ENCODE data around the gene HCFC1. TPM values are rescaled to one million over a fixed set of nuclear protein-coding genes. Genes with fewer than 3 reads are reported as not detected.
A peak's percentile ranks its signal among the peaks of the same experiment; 100 is the strongest.

HCFC1 gene
- total RNA-seq, 1 donor from 2014 or later: 61.2 TPM

DNA sequence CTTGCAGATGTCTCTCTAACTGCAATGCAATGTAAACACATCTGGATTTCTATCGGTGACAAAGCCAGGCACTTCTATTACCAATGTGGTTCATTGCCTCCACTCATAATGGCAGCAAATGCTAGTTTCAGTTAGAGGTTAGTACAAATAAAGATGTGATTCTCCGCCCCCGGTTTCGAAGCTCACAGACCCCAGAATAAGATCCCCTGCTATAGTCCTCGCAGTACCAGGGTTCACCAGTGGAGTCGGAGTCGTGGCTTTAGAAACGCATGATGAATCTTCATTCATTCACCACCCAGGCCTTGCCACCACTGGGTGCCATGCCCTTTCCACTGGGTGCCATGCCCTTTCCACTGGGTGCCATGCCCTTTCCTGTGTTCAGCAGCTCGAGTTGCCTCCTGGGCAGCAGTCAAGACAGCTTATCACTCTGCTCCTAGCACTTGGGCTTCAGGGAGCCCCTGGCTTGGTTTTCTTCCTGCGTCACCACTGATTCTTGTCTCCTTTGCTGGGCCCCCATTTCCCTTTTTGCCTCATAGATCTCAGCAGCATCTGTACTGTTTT, 33.3 kb downstream of the HCFC1 start:
- no peaks in the 10 kb centered on the region for H4K20me1 ChIP-seq (ENCODE audit: insufficient read depth, low read length)
- TF ChIP-seq, protein P1, sequence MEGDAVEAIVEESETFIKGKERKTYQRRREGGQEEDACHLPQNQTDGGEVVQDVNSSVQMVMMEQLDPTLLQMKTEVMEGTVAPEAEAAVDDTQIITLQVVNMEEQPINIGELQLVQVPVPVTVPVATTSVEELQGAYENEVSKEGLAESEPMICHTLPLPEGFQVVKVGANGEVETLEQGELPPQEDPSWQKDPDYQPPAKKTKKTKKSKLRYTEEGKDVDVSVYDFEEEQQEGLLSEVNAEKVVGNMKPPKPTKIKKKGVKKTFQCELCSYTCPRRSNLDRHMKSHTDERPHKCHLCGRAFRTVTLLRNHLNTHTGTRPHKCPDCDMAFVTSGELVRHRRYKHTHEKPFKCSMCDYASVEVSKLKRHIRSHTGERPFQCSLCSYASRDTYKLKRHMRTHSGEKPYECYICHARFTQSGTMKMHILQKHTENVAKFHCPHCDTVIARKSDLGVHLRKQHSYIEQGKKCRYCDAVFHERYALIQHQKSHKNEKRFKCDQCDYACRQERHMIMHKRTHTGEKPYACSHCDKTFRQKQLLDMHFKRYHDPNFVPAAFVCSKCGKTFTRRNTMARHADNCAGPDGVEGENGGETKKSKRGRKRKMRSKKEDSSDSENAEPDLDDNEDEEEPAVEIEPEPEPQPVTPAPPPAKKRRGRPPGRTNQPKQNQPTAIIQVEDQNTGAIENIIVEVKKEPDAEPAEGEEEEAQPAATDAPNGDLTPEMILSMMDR (IDR thresholded peaks at IDR 0.05; ENCODE audit: insufficient read depth, low read depth, low read length): no peak
- TF ChIP-seq EZH2 (IDR thresholded peaks at IDR 0.05; ENCODE audit: insufficient read depth, low read length): no peak
- Mint-ChIP-seq H3K36me3 (ENCODE audit: low read depth, unreplicated experiment) (no peaks in the 10 kb centered on the region), H3K27ac (ENCODE audit: unreplicated experiment) (no peak overlapping the region), H3K4me3 (ENCODE audit: unreplicated experiment) (no peak overlapping the region), H3K4me1 (ENCODE audit: low read depth, unreplicated experiment) (no peaks in the 10 kb centered on the region), H3K9me3 (ENCODE audit: unreplicated experiment) (no peaks in the 10 kb centered on the region), H3K27me3 (ENCODE audit: low read depth, unreplicated experiment) (no peaks in the 10 kb centered on the region)
- peaks cover 15% of the 10 kb centered on the region for H3K79me2 ChIP-seq (ENCODE audit: insufficient read depth, low read length)
- no peaks in the 10 kb centered on the region for H3K36me3 ChIP-seq (ENCODE audit: insufficient read depth, low read length)
- no peak overlapping the region for H3K4me2 ChIP-seq (ENCODE audit: low read length)
- H3K4me3 ChIP-seq (ENCODE audit: insufficient read depth, low read depth, low read length): no peak overlapping the region
- FAIRE-seq (peak; percentile 86), DNase-seq (ENCODE audit: low read depth) (no peak)
- no peaks in the 10 kb centered on the region for H3K9me3 ChIP-seq (ENCODE audit: insufficient read depth, low read depth, low read length)
- H3K27me3 ChIP-seq (ENCODE audit: insufficient read depth, low read length): no peaks in the 10 kb centered on the region
- H3K27ac ChIP-seq (ENCODE audit: low read depth, low read length): no peak overlapping the region
- peaks cover under 1% of the 10 kb centered on the region for H3K4me1 ChIP-seq (ENCODE audit: insufficient read depth, low read length)
- no peak overlapping the region for H2AFZ ChIP-seq (ENCODE audit: low read depth, low read length)
- H3K9ac ChIP-seq (ENCODE audit: low read length): no peak overlapping the region

DNA sequence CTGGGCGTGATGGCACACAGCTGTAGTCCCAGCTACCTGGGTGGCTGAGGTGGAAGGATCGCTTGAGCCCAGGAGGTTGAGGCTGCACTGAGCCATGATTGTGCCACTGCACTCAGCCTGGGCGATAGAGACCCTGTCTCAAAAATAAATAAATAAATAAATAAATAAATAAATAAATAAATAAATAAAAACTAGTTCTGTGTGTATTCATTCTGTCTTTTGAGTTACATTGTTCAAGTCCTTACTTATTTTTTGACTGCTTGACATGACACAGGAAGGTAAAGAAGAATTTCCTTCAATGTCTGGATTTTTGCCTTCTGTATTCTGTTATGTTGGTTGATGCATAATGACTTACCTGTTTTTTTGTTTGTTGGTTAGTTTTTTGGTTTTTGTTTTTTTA, 34.6 kb downstream of the HCFC1 start:
- no peaks in the 10 kb centered on the region for H3K4me1 Mint-ChIP-seq (ENCODE audit: low read depth, unreplicated experiment)
- Histone ChIP-seq H3K36me3 (ENCODE audit: insufficient read depth, low read length) (peaks cover 3% of the 10 kb centered on the region), H3K9ac (ENCODE audit: low read length) (no peak overlapping the region), H3K4me2 (ENCODE audit: low read length) (no peak overlapping the region), H2AFZ (ENCODE audit: low read depth, low read length) (no peak overlapping the region), H3K4me1 (ENCODE audit: insufficient read depth, low read length) (peaks cover 4% of the 10 kb centered on the region), H3K27me3 (ENCODE audit: insufficient read depth, low read length) (no peaks in the 10 kb centered on the region), H3K4me3 (ENCODE audit: insufficient read depth, low read depth, low read length) (no peak overlapping the region), H3K9me3 (ENCODE audit: insufficient read depth, low read depth, low read length) (no peaks in the 10 kb centered on the region), H3K79me2 (ENCODE audit: insufficient read depth, low read length) (peaks cover 28% of the 10 kb centered on the region), H3K27ac (ENCODE audit: low read depth, low read length) (no peak overlapping the region), H4K20me1 (ENCODE audit: insufficient read depth, low read length) (peaks cover 12% of the 10 kb centered on the region)
- TF ChIP-seq EZH2 (IDR thresholded peaks at IDR 0.05; ENCODE audit: insufficient read depth, low read length): no peak
- TF ChIP-seq, protein P1 (IDR thresholded peaks at IDR 0.05; ENCODE audit: insufficient read depth, low read depth, low read length): no peak
- no peaks in the 10 kb centered on the region for H3K9me3 Mint-ChIP-seq (ENCODE audit: unreplicated experiment)
- no peak overlapping the region for H3K27ac Mint-ChIP-seq (ENCODE audit: unreplicated experiment)
- FAIRE-seq: peak; percentile 9
- no peak for DNase-seq (ENCODE audit: low read depth)
- H3K27me3 Mint-ChIP-seq (ENCODE audit: low read depth, unreplicated experiment): no peaks in the 10 kb centered on the region
- H3K4me3 Mint-ChIP-seq (ENCODE audit: unreplicated experiment): no peak overlapping the region
- H3K36me3 Mint-ChIP-seq (ENCODE audit: low read depth, unreplicated experiment): no peaks in the 10 kb centered on the region

DNA sequence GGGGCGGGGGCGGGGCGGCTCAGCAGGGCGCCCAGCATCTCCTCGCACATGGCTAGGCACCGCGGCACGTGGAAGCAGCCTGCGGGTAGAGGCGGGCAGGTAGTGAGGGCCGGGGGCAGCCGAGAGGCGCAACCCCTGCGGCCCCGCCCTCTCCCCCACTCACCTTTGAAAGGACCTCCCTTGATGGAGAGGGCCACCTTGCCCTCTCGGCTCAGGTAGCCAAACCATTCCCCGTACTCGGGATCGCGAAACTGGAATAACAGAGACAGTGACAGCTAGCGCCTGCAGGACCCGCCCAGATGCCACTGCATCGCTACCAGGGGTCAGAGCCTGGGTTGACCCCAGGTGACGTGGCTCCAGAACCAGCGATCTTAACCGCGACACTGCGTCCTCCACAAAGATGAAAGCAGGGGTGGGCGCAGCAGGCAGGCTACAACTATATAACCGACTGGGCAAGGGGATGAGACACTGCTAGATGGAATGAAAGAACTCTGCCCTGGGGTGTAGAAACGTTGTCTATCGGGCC, 36.2 kb downstream of the HCFC1 start:
- Histone ChIP-seq H3K4me3 (ENCODE audit: insufficient read depth, low read depth, low read length) (no peak overlapping the region), H3K4me2 (ENCODE audit: low read length) (peak overlapping the region; percentile 75), H3K36me3 (ENCODE audit: insufficient read depth, low read length) (peaks cover 4% of the 10 kb centered on the region), H3K9me3 (ENCODE audit: insufficient read depth, low read depth, low read length) (no peaks in the 10 kb centered on the region), H4K20me1 (ENCODE audit: insufficient read depth, low read length) (peaks cover 13% of the 10 kb centered on the region), H3K27ac (ENCODE audit: low read depth, low read length) (no peak overlapping the region), H3K79me2 (ENCODE audit: insufficient read depth, low read length) (peaks cover 34% of the 10 kb centered on the region), H3K9ac (ENCODE audit: low read length) (no peak overlapping the region), H3K4me1 (ENCODE audit: insufficient read depth, low read length) (peaks cover 4% of the 10 kb centered on the region), H2AFZ (ENCODE audit: low read depth, low read length) (peak overlapping the region; percentile 47), H3K27me3 (ENCODE audit: insufficient read depth, low read length) (no peaks in the 10 kb centered on the region)
- Mint-ChIP-seq H3K4me1 (ENCODE audit: low read depth, unreplicated experiment) (no peaks in the 10 kb centered on the region), H3K4me3 (ENCODE audit: unreplicated experiment) (peak overlapping the region; percentile 76), H3K9me3 (ENCODE audit: unreplicated experiment) (no peaks in the 10 kb centered on the region), H3K27ac (ENCODE audit: unreplicated experiment) (peak overlapping the region; percentile 41), H3K27me3 (ENCODE audit: low read depth, unreplicated experiment) (no peaks in the 10 kb centered on the region), H3K36me3 (ENCODE audit: low read depth, unreplicated experiment) (no peaks in the 10 kb centered on the region)
- TF ChIP-seq, protein P1 (IDR thresholded peaks at IDR 0.05; ENCODE audit: insufficient read depth, low read depth, low read length): no peak
- TF ChIP-seq EZH2 (IDR thresholded peaks at IDR 0.05; ENCODE audit: insufficient read depth, low read length): no peak
- no peak for DNase-seq (ENCODE audit: low read depth)
- no peak for FAIRE-seq
